Effector memory CD4-positive, alpha-beta T cell (primary cell): ENCODE data around the gene ZNF778.
"Not testable (repeated sequence)": the region's sequence is repeated elsewhere in the genome, so short reads cannot be mapped to it uniquely, and the experiment has no call there.

Experiments used
- DNase-seq, 3 donors: peaks; one replicate each; pipeline ENCODE4 v3.0.0-alpha.2; 2020
- H3K27ac ChIP-seq: 2 replicates; pipeline ENCODE4 v1.7.0; 2013; ENCODE audit warnings: mild to moderate bottlenecking, low read length, moderate library complexity; ENCODE audit not compliant: insufficient read depth, poor library complexity, severe bottlenecking
- H3K27me3 ChIP-seq: replicated peaks from 2 replicates; pipeline ENCODE4 v1.7.0; 2013; ENCODE audit warnings: mild to moderate bottlenecking, low read length; ENCODE audit not compliant: insufficient read depth, control insufficient read depth, poor library complexity, severe bottlenecking
- H3K36me3 ChIP-seq: 2 replicates; pipeline ENCODE4 v1.7.0; 2013; ENCODE audit warnings: mild to moderate bottlenecking, low read length, moderate library complexity; ENCODE audit not compliant: control insufficient read depth, insufficient read depth
- H3K4me1 ChIP-seq: 2 replicates; pipeline ENCODE4 v1.7.0; 2013; ENCODE audit warnings: low read length, mild to moderate bottlenecking; ENCODE audit not compliant: control insufficient read depth, insufficient read depth, poor library complexity, severe bottlenecking
- H3K4me3 ChIP-seq: 2 replicates; pipeline ENCODE4 v1.7.0; 2013; ENCODE audit warnings: low read length, low read depth, mild to moderate bottlenecking; ENCODE audit not compliant: insufficient read depth, poor library complexity, severe bottlenecking
- H3K9me3 ChIP-seq: 2 replicates; pipeline ENCODE4 v1.7.0; 2013; ENCODE audit warnings: mild to moderate bottlenecking, low read length, moderate library complexity; ENCODE audit not compliant: control insufficient read depth

Gene ZNF778

GRCh38 chr16:89222931-89223330 is 5.4 kb downstream of the ZNF778 start:
- H3K9me3 ChIP-seq = peaks cover 10% of the 10 kb centered on the region
- H3K36me3 ChIP-seq = peaks cover 56% of the 10 kb centered on the region
- peaks cover 4% of the 10 kb centered on the region for H3K4me1 ChIP-seq
- H3K4me3 ChIP-seq = no peak overlapping the region
- no peaks in the 10 kb centered on the region for H3K27me3 ChIP-seq
- DNase-seq = no peak
- H3K27ac ChIP-seq = no peak overlapping the region

GRCh38 chr16:89224665-89225064 is 7.2 kb downstream of the ZNF778 start:
- no peaks in the 10 kb centered on the region for H3K4me1 ChIP-seq
- peaks cover 13% of the 10 kb centered on the region for H3K9me3 ChIP-seq
- DNase-seq = no peak
- peaks cover 61% of the 10 kb centered on the region for H3K36me3 ChIP-seq
- no peak overlapping the region for H3K4me3 ChIP-seq
- H3K27me3 ChIP-seq = no peaks in the 10 kb centered on the region
- no peak overlapping the region for H3K27ac ChIP-seq

- Histone ChIP-seq H3K36me3 (peaks cover 50% of the 10 kb centered on the region), H3K27me3 (no peaks in the 10 kb centered on the region), H3K4me3 (no peak overlapping the region)
Measured at GRCh38 chr16:89230255-89230654, 12.8 kb downstream of the ZNF778 start.

GRCh38 chr16:89232107-89232506 is 14.6 kb downstream of the ZNF778 start:
- peaks cover 10% of the 10 kb centered on the region for H3K9me3 ChIP-seq
- no peak for DNase-seq
- no peaks in the 10 kb centered on the region for H3K4me1 ChIP-seq
- peaks cover 33% of the 10 kb centered on the region for H3K36me3 ChIP-seq
- no peaks in the 10 kb centered on the region for H3K27me3 ChIP-seq
- H3K4me3 ChIP-seq = no peak overlapping the region
- H3K27ac ChIP-seq = no peak overlapping the region

More at GRCh38 chr16:89230255-89230654, 12.8 kb downstream of the ZNF778 start:
- no peaks in the 10 kb centered on the region for H3K4me1 ChIP-seq
- H3K9me3 ChIP-seq = peaks cover 13% of the 10 kb centered on the region
- no peak for DNase-seq
- no peak overlapping the region for H3K27ac ChIP-seq

- no peaks in the 10 kb centered on the region for H3K9me3 ChIP-seq
- no peak overlapping the region for H3K27ac ChIP-seq
- H3K4me3 ChIP-seq = no peak overlapping the region
- no peaks in the 10 kb centered on the region for H3K27me3 ChIP-seq
- no peaks in the 10 kb centered on the region for H3K4me1 ChIP-seq
- H3K36me3 ChIP-seq = peaks cover 20% of the 10 kb centered on the region
- DNase-seq = no peak
Measured at GRCh38 chr16:89233678-89234490, 16.4 kb downstream of the ZNF778 start.

- Histone ChIP-seq H3K36me3 (peaks cover under 1% of the 10 kb centered on the region), H3K27me3 (no peaks in the 10 kb centered on the region), H3K4me1 (peaks cover 6% of the 10 kb centered on the region), H3K27ac (no peak overlapping the region), H3K4me3 (no peak overlapping the region), H3K9me3 (no peaks in the 10 kb centered on the region)
- DNase-seq = no peak
Measured at GRCh38 chr16:89237733-89238132, 20.2 kb downstream of the ZNF778 start.

- peak; percentile 80 to 87 (median 86) for DNase-seq
- no peaks in the 10 kb centered on the region for H3K36me3 ChIP-seq
- H3K27me3 ChIP-seq = no peaks in the 10 kb centered on the region
- peak overlapping the region; percentile 90 for H3K27ac ChIP-seq
- H3K4me1 ChIP-seq = peaks cover 6% of the 10 kb centered on the region
- H3K4me3 ChIP-seq = peak overlapping the region; percentile 45
- H3K9me3 ChIP-seq = no peaks in the 10 kb centered on the region
Measured at GRCh38 chr16:89241187-89242007, 23.9 kb downstream of the ZNF778 start.

GRCh38 chr16:89242795-89243200 is 25.3 kb downstream of the ZNF778 start:
- Histone ChIP-seq H3K27ac (no peak overlapping the region), H3K4me3 (no peak overlapping the region), H3K36me3 (no peaks in the 10 kb centered on the region), H3K9me3 (no peaks in the 10 kb centered on the region), H3K4me1 (peaks cover 13% of the 10 kb centered on the region), H3K27me3 (no peaks in the 10 kb centered on the region)
- no peak for DNase-seq

GRCh38 chr16:89243664-89244063 is 26.2 kb downstream of the ZNF778 start:
- peaks cover 17% of the 10 kb centered on the region for H3K4me1 ChIP-seq
- no peaks in the 10 kb centered on the region for H3K27me3 ChIP-seq
- no peaks in the 10 kb centered on the region for H3K9me3 ChIP-seq
- H3K36me3 ChIP-seq = no peaks in the 10 kb centered on the region
- DNase-seq = no peak
- no peak overlapping the region for H3K4me3 ChIP-seq
- H3K27ac ChIP-seq = no peak overlapping the region

- H3K4me3 ChIP-seq, H3K9me3 ChIP-seq, H3K27ac ChIP-seq, H3K27me3 ChIP-seq, DNase-seq, H3K36me3 ChIP-seq: not testable (repeated sequence)
- H3K4me1 ChIP-seq = peaks cover 17% of the 10 kb centered on the region
Measured at GRCh38 chr16:89244264-89244663, 26.8 kb downstream of the ZNF778 start.
